A673 (cell line): ENCODE data around the gene POMP.
"Not testable (repeated sequence)": the region's sequence is repeated elsewhere in the genome, so short reads cannot be mapped to it uniquely, and the experiment has no call there.

ENCODE experiments used
- EZH2 ChIP-seq: fragments of 200-600 bp; sonication (generic); IDR thresholded peaks from 2 replicates; pipeline ENCODE4 v1.6.1; 2017; ENCODE audit warnings: borderline replicate concordance, low read depth, mild to moderate bottlenecking, mixed read lengths, antibody characterized with exemption, low read length; ENCODE audit not compliant: poor library complexity, severe bottlenecking
- TF ChIP-seq, protein P1 (sequence below): fragments of 300-800, 200-600 bp; sonication (generic); conservative IDR thresholded peaks from 2 replicates; pipeline ENCODE4 v1.5.1; 2017; ENCODE audit warnings: low read depth, mild to moderate bottlenecking, antibody characterized with exemption, low read length, moderate library complexity, mixed read lengths

- TF ChIP-seq, protein P1, sequence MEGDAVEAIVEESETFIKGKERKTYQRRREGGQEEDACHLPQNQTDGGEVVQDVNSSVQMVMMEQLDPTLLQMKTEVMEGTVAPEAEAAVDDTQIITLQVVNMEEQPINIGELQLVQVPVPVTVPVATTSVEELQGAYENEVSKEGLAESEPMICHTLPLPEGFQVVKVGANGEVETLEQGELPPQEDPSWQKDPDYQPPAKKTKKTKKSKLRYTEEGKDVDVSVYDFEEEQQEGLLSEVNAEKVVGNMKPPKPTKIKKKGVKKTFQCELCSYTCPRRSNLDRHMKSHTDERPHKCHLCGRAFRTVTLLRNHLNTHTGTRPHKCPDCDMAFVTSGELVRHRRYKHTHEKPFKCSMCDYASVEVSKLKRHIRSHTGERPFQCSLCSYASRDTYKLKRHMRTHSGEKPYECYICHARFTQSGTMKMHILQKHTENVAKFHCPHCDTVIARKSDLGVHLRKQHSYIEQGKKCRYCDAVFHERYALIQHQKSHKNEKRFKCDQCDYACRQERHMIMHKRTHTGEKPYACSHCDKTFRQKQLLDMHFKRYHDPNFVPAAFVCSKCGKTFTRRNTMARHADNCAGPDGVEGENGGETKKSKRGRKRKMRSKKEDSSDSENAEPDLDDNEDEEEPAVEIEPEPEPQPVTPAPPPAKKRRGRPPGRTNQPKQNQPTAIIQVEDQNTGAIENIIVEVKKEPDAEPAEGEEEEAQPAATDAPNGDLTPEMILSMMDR, result not testable (repeated sequence)
- not testable (repeated sequence) for TF ChIP-seq EZH2
Observed at GRCh38 chr13:28683169-28683568, 24.2 kb downstream of the POMP start.
